HG03135 (cell line): ENCODE data around the gene CAPN10.

Source experiments
- ATAC-seq: cut with Tn5 transposase; IDR thresholded peaks from one replicate; pipeline ENCODE4 v1.9.1; 2021; ENCODE audit warnings: mild to moderate bottlenecking, moderate library complexity; ENCODE audit not compliant: unreplicated experiment

CAPN10 gene

DNA sequence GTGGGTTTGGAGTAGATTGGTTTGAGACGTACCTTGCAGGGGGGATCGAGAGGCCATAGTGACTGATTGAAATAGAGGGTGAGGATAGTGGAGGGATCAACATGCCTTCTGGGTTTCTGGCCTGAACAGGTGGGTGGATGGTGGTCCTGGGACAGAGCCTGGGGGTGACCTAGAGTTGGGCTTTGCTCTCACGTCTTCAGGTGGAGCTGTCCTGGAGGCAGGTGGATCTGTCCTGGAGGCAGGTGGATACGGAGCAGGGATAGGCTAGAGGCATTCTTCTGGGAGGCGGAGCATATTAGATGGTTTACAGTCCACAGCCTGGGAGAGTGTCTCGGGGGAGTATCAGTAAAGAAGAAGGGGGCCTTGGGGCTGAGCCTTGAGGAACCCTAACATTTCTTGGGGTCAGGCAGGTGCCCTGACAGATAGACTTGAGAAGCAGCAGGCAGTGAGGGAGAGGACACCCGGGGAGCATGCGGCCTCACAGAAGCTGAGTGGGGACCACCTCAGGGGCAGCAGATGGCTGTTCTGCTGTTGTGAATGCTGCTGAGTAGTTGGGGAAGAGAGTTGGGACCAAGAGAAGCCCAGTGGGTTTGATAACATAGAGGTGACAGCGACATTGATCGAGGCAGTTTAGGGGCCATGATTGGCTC is 1.6 kb downstream of the CAPN10 start:
- no peak for ATAC-seq

DNA sequence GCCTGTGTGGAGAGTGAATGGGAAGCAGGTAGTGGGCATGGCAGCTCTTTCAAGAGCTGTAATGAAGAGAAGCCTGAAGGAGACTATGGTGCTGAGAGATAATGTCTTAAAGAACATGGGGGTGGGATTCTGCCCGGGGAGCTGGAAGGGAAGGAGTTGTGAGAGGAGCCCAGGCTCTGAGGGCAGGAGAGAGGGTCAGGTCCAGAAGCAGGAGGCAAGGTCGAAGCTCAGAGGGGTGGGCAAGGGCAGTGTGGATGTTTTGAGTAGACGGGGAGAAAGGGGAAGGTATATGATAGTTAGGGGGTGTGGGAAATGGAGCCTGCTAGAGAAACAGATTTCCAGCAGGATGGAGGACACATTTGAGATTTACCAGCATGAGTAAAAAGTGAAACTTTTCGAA is 2.1 kb downstream of the CAPN10 start:
- ATAC-seq, result no peak

DNA sequence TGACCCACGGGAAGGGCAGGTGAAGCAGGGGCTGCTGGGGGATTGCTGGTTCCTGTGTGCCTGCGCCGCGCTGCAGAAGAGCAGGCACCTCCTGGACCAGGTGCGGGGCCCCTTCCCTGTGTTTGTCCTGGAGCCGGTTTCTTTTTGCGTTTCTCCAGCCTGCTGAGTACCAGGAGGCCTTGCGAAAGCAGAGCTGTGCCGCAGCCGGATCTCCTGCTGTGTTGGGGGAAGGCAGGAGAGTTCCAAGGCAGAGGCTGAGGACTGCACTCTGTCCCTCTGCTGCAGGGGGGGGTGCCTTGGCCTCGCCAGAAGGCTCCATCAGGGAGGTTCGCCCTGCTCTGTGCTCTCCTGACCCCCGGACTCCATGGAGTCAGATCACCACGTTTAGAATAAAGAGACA is 2.8 kb downstream of the CAPN10 start:
- no peak for ATAC-seq

DNA sequence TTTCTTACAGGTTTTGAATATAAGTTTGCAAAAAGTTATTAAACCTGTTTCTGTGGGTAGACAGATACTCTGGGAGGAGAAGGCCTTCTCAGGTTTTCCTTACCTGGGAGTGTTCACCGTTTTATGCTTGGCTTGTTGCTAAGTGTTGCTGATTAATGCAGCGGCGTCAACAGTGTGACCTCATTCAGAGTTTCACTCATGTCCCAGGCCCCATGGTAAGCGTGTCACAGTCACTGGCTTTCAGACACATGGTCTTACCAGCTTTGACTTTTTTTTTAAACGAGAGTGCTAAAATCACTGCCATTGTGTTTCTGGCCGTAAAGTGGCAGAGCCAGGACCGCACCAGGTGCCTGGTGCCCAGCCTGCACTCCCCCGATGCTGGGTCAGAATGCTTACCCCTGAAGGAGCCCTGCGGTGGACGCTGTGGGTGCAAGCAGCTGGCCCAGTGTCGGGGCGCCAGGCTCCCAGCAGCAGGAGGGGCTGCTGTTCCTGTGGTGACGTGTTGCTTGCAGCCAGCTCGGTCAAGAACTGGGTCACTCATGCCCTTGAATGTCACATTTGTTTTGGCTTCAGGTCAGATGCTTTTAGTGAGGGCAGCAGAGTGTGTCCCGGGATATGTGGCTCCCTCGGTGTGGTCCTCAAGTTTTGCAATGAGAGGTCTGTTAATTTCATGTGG is 3.5 kb downstream of the CAPN10 start:
- ATAC-seq, result no peak

DNA sequence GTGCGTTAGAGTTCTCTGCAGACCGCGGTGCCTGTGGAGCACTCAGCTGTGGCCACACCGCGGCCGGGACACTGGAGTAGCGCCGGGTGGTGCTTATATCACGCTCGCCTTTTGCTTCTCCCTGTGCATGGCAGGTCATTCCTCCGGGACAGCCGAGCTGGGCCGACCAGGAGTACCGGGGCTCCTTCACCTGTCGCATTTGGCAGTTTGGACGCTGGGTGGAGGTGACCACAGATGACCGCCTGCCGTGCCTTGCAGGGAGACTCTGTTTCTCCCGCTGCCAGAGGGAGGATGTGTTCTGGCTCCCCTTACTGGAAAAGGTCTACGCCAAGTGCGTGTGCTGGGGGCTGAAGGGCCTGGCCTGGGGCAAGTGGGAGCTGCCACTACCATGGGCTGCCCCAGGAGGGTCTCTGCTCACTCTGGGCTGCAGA is 4.2 kb downstream of the CAPN10 start:
- no peak for ATAC-seq

DNA sequence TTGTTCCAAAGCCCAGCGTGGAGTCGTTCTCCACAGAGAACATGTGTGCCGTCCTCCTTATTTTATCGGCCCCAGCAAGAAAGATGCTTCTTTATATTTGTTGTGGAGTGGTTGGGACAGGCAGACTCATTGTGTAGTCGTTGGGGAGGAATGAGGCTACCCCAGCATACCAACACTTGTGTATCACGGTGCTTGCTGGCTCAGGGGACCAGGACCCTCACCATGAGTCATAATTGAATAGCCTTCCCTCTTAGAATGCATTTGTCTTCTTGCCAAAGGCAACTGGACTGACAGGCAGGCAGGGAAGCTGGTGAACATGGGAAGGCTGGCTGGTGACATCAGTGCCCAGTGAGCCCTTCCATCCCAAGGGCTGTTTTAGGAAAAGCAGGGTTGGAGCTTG is 4.7 kb downstream of the CAPN10 start:
- no peak for ATAC-seq

DNA sequence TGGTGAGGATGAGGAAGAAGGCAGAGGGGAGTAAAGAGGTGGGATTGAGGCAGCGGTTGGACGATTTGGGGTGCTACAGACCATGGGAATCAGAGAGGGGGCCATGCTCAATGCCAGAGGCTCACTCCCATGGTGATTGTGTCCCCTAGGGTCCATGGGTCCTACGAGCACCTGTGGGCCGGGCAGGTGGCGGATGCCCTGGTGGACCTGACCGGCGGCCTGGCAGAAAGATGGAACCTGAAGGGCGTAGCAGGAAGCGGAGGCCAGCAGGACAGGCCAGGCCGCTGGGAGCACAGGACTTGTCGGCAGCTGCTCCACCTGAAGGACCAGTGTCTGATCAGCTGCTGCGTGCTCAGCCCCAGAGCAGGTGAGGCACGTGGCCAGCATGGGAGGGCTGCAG is 5.2 kb downstream of the CAPN10 start:
- ATAC-seq, result no peak

DNA sequence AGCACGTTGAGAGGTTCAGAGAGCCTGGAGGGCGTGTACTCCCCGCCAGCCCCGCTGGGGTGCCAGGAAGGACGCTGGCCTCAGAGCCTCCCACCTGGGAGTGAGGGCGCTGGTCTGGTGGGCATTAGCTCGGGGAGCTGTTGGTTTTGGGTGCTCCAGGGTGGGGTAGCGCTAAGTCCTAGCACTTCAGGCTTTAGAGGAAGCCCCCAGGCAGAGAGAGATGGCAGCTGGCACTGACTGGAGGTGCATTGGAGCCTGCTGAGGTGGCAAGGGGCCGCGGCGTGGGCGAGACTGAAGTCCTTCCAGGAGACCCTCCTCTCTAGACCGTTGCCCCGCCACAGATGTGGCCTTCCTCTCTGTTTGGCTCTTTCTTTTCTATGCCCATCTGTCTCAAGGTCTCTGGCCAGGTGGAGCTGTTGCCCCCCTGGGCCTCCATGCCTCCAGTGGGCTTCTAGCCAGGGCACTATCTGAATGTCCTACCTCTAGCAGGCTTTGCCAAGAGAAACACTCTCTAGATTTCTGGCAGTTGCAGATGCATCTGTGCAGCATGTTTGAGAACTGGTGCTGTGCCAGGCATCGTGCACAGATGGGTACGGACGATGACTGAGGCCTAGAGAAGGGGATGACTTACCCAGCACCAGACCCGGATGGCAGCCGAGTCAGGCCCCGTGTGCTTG is 6.6 kb downstream of the CAPN10 start:
- no peak for ATAC-seq

DNA sequence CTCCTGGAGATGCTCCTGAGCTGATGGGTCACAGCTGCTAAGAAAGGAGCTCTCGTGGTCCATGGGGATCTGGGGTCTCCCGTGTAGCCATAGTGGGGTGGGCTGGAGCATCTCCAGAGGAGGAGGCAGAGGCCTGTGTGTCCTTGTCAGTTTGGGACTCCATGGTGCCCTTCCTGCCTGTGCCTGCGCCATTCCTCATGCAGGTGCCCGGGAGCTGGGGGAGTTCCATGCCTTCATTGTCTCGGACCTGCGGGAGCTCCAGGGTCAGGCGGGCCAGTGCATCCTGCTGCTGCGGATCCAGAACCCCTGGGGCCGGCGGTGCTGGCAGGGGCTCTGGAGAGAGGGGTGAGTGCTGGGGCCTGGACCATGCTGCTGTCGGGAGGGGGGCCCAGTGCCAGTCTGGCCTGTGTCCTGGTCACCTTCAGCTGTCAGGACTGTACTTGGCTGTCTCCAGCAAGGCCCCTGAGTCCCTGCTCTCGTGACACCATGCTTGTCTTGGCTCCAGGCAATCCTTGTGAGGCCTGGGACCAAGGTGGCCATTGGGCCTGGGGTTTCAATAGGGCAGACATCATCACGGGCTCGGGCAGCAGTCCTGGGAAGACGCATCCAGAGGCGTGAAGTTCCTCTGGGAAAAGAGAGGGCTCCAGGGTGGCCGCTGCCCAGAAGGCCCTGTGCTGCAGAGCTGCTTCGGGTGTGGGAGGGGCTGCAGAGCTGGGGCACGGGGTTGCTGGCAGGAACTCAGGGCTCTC is 7.3 kb downstream of the CAPN10 start:
- ATAC-seq, result no peak

DNA sequence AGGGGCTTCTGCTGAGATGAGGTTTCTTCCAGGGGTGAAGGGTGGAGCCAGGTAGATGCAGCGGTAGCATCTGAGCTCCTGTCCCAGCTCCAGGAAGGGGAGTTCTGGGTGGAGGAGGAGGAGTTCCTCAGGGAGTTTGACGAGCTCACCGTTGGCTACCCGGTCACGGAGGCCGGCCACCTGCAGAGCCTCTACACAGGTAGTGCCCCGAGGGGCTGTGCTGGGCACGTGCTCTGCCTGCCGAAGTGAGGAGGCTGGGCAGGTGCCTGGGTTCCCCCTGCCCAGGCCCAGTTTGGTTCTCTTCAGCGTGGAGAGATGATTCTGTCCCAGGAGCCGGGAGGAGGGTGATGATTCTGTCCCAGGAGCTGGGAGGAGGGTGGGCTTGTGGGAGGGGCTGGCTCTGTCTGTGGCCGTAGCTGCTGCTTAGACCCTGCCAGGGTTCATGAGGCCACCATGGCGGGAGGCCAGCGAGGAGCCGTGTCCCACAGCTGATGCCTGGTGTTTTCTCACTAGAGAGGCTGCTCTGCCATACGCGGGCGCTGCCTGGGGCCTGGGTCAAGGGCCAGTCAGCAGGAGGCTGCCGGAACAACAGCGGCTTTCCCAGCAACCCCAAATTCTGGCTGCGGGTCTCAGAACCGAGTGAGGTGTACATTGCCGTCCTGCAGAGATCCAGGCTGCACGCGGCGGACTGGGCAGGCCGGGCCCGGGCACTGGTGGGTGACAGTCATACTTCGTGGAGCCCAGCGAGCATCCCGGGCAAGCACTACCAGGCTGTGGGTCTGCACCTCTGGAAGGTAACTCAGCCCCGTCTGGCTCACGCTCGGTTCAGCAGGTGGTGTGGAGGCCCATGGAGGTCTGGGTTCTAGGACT is 8.2 kb downstream of the CAPN10 start:
- ATAC-seq, result no peak

DNA sequence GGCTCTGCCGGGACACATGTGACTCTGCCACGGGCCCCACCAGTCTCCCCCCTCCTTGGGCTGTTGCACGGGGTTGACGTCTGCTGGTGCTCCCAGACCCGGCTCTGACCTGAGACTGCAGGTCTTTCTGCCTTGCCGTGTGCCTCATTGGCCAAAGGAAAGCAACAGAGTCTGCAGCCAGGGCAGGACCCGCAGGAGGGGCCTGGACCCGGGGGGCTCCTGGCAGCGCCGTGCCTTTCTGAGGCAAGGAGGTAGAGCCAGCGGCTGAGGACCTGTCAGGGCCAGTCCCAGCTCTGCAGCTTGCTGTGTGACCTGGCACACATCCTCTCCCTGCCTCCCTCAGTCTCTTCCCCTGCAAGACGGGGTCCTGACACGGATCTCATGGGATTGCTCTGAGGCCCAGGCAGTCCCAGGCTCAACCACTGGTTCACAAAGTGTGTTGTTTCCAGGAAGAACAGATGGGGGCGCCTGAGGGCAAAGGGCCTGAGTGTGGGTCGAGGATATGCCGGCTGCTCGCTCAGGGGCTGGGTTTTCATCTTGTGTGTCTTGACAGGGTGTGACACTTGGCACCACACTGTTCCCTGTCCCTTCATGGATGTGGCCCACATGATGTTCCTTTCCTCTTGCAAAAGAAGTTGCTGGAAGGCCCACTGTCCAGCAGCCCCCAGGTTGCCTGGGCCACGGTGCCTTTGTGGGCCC is 9.0 kb downstream of the CAPN10 start:
- no peak for ATAC-seq

DNA sequence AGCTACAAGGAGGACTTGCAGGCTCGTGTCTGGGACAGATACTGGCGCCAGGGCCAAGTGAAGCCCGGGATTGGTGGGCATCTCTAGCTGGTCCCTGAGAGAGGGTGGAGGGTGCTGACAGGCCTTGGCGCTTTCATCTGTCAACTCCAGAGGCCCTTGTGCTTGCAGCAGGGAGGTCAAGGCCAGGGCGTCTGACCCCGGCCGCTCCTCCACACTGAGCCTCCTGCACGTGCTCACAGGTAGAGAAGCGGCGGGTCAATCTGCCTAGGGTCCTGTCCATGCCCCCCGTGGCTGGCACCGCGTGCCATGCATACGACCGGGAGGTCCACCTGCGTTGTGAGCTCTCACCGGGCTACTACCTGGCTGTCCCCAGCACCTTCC is 9.5 kb downstream of the CAPN10 start:
- ATAC-seq, result no peak

DNA sequence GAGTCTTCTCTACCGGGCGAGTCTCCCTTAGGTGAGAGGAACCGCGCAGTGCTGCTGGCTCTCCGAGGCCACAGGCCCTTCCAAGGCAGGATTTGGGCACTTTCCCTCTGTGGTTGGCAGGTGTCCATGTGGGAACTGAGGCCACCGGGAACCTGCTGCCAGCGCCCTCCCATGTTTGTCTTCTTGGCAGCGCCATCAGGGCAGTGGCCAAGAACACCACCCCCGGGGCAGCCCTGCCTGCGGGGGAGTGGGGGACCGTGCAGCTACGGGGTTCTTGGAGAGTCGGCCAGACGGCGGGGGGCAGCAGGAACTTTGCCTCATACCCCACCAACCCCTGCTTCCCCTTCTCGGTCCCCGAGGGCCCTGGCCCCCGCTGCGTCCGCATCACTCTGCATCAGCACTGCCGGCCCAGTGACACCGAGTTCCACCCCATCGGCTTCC is 10.0 kb downstream of the CAPN10 start:
- no peak for ATAC-seq

DNA sequence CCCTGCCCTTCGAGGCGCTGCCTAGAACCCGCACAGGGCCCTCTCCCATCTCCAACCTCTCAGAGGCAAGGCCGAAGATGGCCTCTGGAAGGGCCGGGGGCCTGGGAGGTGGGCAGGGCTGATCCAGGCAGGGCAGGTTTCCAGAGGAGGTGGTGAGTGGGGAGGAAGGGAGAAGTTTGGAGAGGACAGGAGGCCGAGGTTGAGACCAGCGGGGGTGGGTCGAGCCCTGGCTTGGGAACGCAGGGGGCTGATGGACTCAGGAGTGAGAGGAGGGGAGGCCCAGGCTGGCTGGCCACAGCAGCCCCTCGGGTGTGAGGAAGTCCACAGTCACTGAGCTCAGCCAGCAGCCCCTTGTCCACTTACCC is 10.5 kb downstream of the CAPN10 start:
- no peak for ATAC-seq

DNA sequence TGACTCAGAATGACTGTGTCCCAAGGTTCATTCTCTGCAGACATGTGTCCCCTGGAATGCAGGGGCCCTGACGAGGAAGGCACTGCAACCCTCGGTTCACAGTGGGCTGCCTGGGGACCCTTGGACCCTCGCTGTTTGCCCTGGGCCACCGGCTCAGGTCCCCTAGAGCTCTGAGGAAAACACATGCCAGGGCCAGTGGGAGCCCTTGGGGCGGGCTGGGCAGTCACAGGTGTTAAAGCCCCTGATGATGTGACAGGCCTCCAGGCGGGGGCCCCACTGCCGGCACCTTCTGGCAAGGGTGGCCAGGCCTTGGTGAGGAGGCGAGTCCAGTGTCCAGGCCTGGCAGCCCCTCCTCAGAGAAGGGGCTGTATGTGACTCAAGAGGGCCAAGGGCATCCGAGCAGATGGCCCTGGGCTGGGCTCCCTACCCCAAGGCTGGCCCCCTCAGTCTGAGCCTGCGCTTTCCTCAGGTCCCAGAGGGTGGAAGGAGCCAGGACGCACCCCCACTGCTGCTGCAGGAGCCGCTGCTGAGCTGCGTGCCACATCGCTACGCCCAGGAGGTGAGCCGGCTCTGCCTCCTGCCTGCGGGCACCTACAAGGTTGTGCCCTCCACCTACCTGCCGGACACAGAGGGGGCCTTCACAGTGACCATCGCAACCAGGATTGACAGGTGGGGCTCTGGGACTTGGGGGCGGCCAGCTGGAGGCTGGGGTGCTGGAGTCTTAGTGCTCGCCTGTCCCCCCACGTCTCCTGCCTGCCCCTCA is 11.1 kb downstream of the CAPN10 start:
- ATAC-seq, result no peak

DNA sequence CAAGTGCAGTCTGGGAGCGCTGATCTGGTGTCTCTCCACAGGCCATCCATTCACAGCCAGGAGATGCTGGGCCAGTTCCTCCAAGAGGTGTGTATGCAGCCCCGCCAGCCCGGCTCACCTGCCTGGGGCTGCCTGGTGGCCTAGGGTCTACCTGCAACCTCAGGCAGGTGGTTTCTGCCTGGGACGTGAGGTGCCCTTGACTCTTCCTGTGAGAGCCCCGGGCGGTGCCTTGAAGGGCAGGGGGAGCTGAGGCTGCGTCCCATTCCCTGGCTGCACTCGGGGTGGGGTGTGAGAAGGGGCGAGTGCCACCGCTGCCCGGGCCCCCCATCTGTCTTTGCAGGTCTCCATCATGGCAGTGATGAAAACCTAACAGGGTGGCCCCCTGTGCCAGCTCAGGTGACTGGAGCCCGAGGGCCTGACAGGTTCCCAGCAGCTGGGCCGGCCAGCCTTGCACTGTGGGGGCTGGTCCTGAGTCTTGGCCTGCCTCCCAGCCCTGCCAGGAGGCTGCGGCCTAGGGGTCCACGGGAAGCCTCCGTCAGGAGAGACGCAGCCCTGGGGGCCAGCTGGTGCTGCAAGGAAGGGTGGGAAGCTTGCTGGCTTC is 11.9 kb downstream of the CAPN10 start:
- no peak for ATAC-seq

DNA sequence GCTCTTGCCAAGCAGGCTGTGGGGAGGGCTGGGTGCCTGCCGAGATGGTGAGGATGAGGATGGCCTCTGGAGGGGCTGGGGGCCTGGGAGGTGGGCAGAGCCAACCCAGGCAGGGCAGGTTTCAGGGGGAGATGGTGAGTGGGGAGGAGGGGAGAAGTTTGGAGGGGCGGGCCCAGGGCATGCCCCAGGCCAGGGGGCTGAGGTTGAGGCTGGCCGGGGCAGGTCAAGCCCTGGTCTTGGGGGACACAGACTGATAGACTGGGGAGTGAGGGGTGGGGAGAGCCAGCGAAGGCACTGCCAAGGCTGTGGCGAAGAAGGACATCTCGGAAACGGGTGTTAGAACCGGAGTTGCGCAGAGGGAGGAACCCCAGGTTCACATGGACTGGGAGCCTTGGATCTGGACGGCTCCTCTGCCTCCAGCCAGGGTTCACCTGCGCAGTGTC is 12.6 kb downstream of the CAPN10 start:
- ATAC-seq, result no peak

DNA sequence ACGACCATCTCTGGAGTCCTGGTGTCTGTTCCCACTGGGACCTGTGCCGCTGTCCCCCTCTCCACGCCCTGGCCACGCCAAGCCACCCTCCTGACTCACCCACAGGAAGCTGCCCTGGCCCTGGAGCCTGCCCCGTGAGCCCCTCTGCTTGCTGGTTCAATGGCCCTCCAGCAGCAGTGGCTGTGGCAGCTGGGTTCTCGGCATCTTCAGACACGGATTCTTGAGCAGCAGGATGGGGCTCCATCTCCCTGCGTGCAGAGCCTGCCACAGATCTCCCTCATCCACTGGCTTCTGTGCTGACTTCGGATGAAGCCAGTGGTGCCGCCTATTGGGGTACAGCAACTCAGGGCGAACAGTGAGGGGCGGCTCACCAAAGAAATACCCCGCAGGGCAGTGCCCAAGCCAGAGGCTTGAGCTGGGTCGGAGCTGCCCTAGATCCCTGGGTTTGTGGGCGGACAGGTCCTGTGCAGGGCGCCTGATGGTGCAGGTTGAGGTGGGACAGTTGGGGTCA is 14.0 kb downstream of the CAPN10 start:
- no peak for ATAC-seq
